Glomerular endothelial cell (primary cell): ENCODE measurements around the gene CNOT9. TPM values are rescaled to one million over a fixed set of nuclear protein-coding genes. Genes with fewer than 3 reads are reported as not detected.
A peak's percentile ranks its signal among the peaks of the same experiment; 100 is the strongest.
"Not testable (repeated sequence)": the region's sequence is repeated elsewhere in the genome, so short reads cannot be mapped to it uniquely, and the experiment has no call there.

Source experiments
- DNase-seq: peaks from one replicate; pipeline ENCODE4 v3.0.0-alpha.2; 2011; ENCODE audit warnings: low read depth, low spot score; ENCODE audit errors: extremely low read depth
- total RNA-seq: library from RNA; depleted of rRNA; stranded (reverse); fragments of >200 nt; gene quantifications from 2 replicates; pipeline ENCODE4 v1.2.3, GENCODE V29; 2015

Gene CNOT9, protein sequence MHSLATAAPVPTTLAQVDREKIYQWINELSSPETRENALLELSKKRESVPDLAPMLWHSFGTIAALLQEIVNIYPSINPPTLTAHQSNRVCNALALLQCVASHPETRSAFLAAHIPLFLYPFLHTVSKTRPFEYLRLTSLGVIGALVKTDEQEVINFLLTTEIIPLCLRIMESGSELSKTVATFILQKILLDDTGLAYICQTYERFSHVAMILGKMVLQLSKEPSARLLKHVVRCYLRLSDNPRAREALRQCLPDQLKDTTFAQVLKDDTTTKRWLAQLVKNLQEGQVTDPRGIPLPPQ
- total RNA-seq = 50.9 and 72.8 TPM in 2 replicates

- peak; percentile 80 for DNase-seq
These were observed at the start of gene CNOT9, which contains the start of gene USP37 for GRCh38 chr2:218568190-218569037. Gene CNOT9, plus strand, starts transcription at chr2:218568839. Its CDS starts 116 bp downstream, at chr2:218568955. Gene USP37, minus strand, starts transcription at chr2:218568351. Its CDS starts 9,698 bp downstream, at chr2:218558653.

DNA sequence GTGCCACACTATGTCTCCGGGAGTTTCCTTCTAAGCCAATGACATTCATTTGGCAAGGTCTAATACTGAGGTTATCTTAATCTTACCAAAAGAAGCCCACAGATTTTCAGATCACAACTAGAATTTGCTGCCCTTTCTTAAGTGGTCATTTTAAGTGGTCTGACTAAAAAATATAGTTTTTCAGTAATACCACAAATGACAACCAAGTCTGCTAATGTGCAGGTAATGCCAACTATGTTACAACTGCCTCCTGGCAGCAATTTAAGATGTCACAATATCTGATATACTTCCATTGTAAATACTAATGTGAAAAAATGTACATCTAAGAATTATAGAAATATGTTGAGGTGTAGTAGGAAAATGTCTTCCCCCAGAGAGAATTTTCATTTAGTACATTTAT is 49.8 kb upstream of the CNOT9 start:
- DNase-seq = no peak

- DNase-seq = no peak
These were observed 45.0 kb upstream of the CNOT9 start for GRCh38 chr2:218523651-218524050.

DNA sequence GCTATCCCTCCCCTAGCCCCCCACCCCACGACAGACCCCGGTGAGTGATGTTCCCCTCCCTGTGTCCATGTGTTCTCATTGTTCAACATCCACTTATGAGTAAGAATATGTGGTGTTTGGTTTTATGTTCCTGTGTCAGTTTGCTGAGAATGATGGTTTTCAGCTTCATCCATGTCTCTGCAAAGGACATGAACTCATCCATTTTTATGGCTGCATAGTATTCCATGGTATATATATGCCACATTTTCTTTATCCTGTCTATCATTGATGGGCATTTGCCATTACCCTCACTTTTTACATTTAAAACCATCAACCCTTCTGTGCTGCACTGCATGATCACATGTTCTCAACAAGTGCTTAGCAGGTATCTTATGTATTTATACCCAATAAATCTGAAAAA is 40.2 kb upstream of the CNOT9 start:
- not testable (repeated sequence) for DNase-seq

DNA sequence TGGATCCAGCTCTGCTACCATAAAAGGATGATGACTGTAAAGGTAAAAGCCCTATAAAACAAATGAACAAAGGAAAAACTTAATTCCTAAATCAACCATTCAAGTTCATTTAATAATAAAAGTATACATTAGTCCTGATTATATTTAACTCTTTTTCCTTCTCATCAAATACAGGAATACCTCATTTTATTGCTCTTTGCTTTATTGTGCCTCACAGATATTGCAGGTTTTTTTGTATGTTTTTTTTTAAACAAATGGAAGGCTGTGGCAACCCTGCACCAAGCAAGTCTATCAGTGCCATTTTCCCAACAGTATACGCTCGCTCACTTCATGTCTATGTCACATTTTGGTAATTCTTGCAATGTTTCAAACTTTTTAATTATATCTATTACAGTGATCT is 38.6 kb upstream of the CNOT9 start:
- DNase-seq = no peak

- DNase-seq = no peak
These were observed 31.7 kb upstream of the CNOT9 start for GRCh38 chr2:218536804-218537494.

DNA sequence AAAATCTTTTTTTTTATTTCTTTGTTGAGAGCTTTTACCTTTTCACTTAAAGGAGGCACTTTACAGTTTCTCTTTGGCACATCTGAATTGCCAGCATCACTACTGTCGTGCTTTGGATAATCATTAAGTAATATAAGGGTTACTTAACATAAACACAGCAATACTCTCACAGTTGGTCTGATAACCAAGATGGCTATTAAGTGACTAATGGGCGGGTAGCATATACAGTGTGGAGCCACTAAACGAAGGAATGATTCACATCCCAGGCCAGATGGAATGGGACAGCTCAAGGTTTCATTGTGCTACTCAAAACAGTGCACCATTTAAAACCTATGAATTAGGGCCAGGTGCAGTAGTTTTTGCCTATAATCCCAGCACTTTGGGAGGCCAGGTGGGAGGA is 28.6 kb upstream of the CNOT9 start:
- DNase-seq = no peak

- DNase-seq = no peak
These were observed 22.6 kb upstream of the CNOT9 start for GRCh38 chr2:218546012-218546411.

GRCh38 chr2:218547511-218547910 is 21.1 kb upstream of the CNOT9 start:
- no peak for DNase-seq

DNA sequence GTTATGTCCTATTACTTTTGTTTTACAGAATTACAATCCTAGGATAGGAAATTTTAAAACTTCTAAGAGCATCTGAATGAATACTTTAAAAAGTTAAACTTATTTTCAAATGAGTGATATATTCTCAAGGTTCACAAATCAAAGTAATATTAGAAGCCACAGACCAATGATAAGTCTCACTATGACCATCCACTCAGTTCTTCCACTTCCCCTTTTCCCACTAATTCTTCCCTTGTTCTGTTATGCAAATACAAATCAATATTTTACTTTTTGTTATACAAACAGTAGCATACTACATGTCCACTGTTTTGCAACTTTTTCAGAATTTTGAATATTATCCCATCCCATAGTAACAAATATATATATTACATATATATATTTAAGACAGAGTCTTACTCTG is 20.7 kb upstream of the CNOT9 start:
- DNase-seq = no peak

- not testable (repeated sequence) for DNase-seq
These were observed 14.4 kb upstream of the CNOT9 start for GRCh38 chr2:218554225-218554624.

DNA sequence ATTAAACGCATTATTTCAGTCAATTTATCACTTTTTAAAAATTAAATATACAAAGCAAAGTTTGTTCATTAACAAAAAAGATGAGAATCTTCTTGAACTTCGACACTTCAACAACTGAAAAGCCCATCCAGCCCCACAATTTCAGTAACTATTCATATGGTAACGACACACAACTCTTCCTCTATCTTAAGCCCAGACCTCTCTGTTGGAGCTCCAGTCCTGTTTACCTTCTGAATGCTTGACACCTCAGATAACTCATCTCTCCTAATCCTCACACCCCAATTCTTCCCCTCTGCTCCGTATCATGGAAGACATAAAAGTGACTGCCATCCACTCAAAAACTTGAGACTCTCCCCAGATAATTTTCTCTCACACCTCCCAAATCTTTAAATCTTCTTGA is 13.1 kb upstream of the CNOT9 start:
- DNase-seq = no peak

DNA sequence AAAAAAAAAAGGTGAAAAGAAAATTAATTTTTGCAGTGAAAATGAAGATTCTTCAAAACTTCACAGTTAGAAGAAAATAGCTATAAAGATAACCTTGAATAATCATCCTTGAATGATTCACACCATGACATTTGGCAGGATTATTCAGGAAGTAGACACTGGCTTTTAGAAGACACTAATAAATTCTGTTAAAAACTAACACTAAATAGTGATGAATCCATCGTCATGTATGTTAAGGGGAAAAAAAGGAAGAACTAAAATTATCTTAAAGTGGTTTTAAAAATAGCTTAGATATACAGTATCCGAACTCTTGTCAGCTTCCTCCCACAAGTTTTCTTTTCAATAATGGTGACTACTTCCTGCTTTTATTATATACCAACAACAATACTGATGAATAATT is 10.7 kb upstream of the CNOT9 start:
- no peak for DNase-seq

DNA sequence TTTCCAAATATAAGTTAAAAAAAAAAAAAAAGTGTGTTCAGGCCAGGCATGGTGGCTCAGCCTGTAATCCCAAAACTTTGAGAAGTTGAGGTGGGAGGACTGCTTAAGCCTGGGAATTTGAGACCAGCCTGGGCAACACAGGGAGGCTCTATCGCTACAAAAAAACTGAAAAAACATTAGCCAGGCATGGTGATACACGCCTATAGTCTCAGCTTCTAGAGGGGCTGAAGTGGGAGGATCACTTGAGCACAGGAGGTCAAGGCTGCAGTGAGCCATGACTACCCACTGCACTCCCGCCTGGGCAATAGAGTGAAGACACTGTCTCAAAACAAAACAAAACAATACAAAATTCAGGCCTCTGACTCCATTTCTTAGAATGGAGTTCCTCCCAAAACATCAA is 9.7 kb upstream of the CNOT9 start:
- no peak for DNase-seq

GRCh38 chr2:218564056-218564455 is 4.6 kb upstream of the CNOT9 start:
- no peak for DNase-seq

DNA sequence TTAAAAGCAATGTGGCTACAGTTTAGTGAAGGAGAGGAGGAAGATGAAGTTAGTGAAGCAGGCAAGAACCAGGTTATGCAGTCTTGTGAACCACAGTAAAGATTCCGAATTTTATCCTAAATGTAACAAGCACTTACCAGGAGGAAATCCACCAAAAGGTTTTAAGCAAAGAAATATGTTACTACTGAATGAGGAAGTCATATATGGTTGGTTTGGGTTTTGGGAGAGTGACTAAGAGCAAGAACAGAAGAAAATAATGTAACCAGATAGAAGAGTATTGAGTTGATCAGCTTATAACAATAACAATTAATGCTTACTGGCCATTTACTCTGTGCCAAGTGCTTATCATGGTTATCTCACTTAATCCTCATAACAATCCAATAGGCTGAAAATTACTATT is 2.3 kb upstream of the CNOT9 start:
- no peak for DNase-seq

GRCh38 chr2:218567797-218568189 is 846 bp upstream of the CNOT9 start:
- DNase-seq = no peak

DNA sequence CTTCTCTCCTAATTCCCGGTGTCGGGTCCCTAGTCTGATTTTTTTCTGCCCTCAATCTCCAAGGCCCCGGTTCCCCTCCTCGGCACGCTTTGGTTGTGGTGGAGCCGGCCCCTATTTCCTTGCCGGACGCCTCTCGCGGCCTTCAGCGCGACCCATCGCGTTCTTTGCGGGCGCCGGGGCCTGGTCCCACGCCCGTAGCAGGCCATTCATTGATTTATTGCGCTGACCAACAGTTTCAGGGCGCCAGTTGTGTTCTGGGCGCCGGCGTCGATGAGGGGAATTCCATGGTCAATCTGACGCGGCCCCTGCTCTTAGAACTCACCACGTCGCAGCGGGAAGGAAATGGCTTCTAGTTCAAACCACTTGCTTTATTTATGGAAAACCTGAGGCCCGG is 396 bp downstream of the CNOT9 start:
- DNase-seq = no peak

DNA sequence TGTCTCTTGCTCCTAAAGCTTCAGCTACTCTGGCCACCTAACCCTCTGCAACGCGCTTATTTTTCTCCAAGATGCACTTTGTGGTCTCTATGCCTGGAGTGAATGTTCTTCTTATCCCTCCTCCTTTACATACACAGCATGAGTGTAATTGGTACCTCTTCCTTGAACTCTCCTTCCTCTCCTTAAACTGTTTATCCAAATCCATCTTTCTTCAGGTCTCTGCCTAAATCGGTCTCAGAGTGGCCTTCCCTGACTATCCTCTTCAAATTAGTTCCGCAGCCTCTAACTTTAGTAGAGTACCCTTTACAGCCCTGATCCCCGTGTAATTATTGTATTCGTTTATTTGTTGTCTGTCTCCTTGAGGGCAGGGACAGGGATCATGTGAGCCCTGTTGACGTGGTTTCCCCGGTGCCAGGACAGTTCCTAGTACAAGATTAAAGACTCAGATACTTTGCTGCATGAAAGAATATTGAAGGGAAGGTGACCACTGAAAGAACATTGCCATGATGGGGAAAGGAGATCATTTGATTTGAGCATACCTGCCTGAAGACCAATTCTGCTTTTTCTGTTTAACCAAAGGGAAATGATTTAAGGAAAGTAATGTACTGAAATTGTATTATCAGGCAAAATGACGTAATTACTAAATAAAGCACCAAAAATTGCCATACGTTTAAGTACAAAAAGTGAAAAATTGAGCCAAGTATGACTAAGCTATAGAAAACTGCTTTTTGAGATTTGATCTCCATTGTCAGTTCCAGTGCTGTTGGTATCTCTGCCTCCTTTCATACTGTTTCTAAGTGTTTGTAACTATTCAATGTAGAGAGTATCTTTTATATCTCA is 1.2 kb downstream of the CNOT9 start:
- DNase-seq = no peak

- DNase-seq = no peak
These were observed 2.2 kb downstream of the CNOT9 start for GRCh38 chr2:218570850-218571249.

- no peak for DNase-seq
These were observed 8.2 kb downstream of the CNOT9 start for GRCh38 chr2:218576854-218577253.
